OCI-LY7 (cell line): ENCODE measurements around the gene DKK3.

Source experiments
- CTCF ChIP-seq: fragments of 200-600 bp; sonication (generic); conservative IDR thresholded peaks from 2 replicates; pipeline ENCODE4 v1.5.1; 2014; ENCODE audit warnings: mild to moderate bottlenecking, antibody characterized with exemption, low read length, moderate library complexity, mixed read lengths
- EZH2phosphoT487 ChIP-seq: fragments of 200-600 bp; sonication (generic); IDR thresholded peaks from 2 replicates; pipeline ENCODE4 v1.6.1; 2018; ENCODE audit warnings: low read depth, borderline replicate concordance, mild to moderate bottlenecking, mixed run types, antibody characterized with exemption, low read length, moderate library complexity, mixed read lengths

- no peak for TF ChIP-seq CTCF
- no peak for TF ChIP-seq EZH2phosphoT487
These were observed 71.0 kb downstream of the DKK3 start for GRCh38 chr11:11937433-11937832.
